T1000 (cell line): Measurements from ENCODE around the gene CFAP161.
"Not testable (repeated sequence)": the region's sequence is repeated elsewhere in the genome, so short reads cannot be mapped to it uniquely, and the experiment has no call there.

Experiments used
- DNase-seq: peaks from one replicate; lab custom pipeline; 2025; ENCODE audit warnings: mixed read lengths; lab: John Stamatoyannopoulos, UW

CFAP161 gene

GRCh38 chr15:81107889-81108288 lies 26.2 kb upstream of the CFAP161 start:
- no peak for DNase-seq

- DNase-seq, result no peak
Measured at GRCh38 chr15:81108427-81108826, 25.6 kb upstream of the CFAP161 start.

- DNase-seq, result no peak
Measured at GRCh38 chr15:81111018-81111417, 23.1 kb upstream of the CFAP161 start.

- DNase-seq, result no peak
Measured at GRCh38 chr15:81111510-81112470, 22.3 kb upstream of the CFAP161 start.

- DNase-seq, result no peak
Measured at GRCh38 chr15:81113204-81113657, 20.8 kb upstream of the CFAP161 start.

GRCh38 chr15:81113861-81114291 lies 20.2 kb upstream of the CFAP161 start:
- DNase-seq, result no peak

- DNase-seq, result no peak
Measured at GRCh38 chr15:81115054-81115939, 18.8 kb upstream of the CFAP161 start.

GRCh38 chr15:81117136-81117535 lies 16.9 kb upstream of the CFAP161 start:
- DNase-seq, result no peak

GRCh38 chr15:81117581-81117980 lies 16.5 kb upstream of the CFAP161 start:
- no peak for DNase-seq

GRCh38 chr15:81118361-81118760 lies 15.7 kb upstream of the CFAP161 start:
- DNase-seq, result no peak

- no peak for DNase-seq
Measured at GRCh38 chr15:81120069-81120468, 14.0 kb upstream of the CFAP161 start.

- DNase-seq, result no peak
Measured at GRCh38 chr15:81126892-81127291, 7.2 kb upstream of the CFAP161 start.

GRCh38 chr15:81141478-81141877 lies 7.4 kb downstream of the CFAP161 start:
- DNase-seq, result not testable (repeated sequence)

- DNase-seq, result no peak
Measured at GRCh38 chr15:81146006-81146405, 11.9 kb downstream of the CFAP161 start.

GRCh38 chr15:81146466-81146865 lies 12.4 kb downstream of the CFAP161 start:
- no peak for DNase-seq

- no peak for DNase-seq
Measured at GRCh38 chr15:81151389-81151788, 17.3 kb downstream of the CFAP161 start.

GRCh38 chr15:81152339-81152738 lies 18.3 kb downstream of the CFAP161 start:
- no peak for DNase-seq

- no peak for DNase-seq
Measured at GRCh38 chr15:81152799-81153198, 18.7 kb downstream of the CFAP161 start.

GRCh38 chr15:81155375-81156218 lies 21.5 kb downstream of the CFAP161 start:
- no peak for DNase-seq

- DNase-seq, result no peak
Measured at GRCh38 chr15:81156324-81156723, 22.3 kb downstream of the CFAP161 start.

- no peak for DNase-seq
Measured at GRCh38 chr15:81157195-81157938, 23.3 kb downstream of the CFAP161 start.
